SK-N-MC (cell line): ENCODE results near the gene HGS.

ENCODE experiments used
- EZH2 ChIP-seq: fragments of 200-600 bp; sonication (generic); IDR thresholded peaks from one replicate; pipeline ENCODE4 v1.6.1; 2017; ENCODE audit warnings: antibody characterized with exemption
- FOXP2 ChIP-seq: optimal IDR thresholded peaks from 2 replicates; pipeline ENCODE3; 2011; ENCODE audit warnings: mild to moderate bottlenecking, moderate library complexity; ENCODE audit not compliant: insufficient read depth; ENCODE audit errors: extremely low read length, control extremely low read depth
- POLR2AphosphoS5 ChIP-seq: IDR thresholded peaks from 2 replicates; pipeline ENCODE4 v1.6.1; 2012; ENCODE audit warnings: mild to moderate bottlenecking, low read depth, low read length, borderline replicate concordance

DNA sequence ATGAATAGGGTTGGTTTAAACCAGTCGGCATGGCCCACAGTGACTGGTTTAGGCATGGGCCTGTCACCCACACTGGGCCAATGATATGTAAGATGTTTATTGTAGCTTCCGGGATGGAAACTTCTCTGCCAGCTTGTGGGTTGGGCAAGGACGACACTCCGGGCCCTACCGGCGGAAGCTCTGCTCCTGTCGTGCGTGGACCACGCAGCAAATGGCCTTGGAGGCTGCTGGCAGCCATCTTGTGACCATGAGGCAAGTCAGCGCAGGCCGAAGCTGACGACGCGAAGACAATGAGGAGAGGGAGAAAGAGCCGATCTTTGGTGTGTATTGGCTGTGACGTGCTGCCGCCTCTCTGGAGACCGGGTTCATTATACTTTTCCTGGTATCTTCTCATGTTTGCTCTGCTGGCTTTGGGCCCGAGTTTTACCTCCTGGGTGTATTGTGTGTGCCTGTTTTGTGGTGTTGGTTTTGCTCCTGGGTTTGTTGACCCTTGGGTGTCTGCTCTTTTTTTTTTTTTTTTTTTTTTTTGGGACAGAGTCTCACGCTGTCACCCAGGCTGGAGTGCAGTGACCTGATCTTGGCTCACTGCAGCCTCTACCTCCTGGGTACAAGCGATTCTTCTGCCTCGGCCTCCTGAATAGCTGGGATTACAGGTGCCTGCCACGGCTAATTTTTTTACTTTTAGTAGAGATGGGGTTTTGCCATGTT is 43.7 kb downstream of the HGS start:
- TF ChIP-seq POLR2AphosphoS5 (no peak), EZH2 (no peak), FOXP2 (no peak)
